HepG2 (cell line): ENCODE data around the gene C6orf136. TPM values are rescaled to one million over a fixed set of nuclear protein-coding genes. Genes with fewer than 3 reads are reported as not detected.

Source experiments
- ATAD3A ChIP-seq: sonication (generic); formaldehyde crosslinking; IDR thresholded peaks from 2 replicates; pipeline ENCODE4 v1.4.0; 2020; ENCODE audit warnings: missing genetic modification reagents
- GABPA ChIP-seq, 2 experiments: IDR thresholded peaks; 2 replicates each; pipeline ENCODE4 v1.6.1; 2011 to 2016; ENCODE audit warnings: low read depth in 2 of 2, low read length in 1 of 2, missing biosample characterization in 1 of 2, missing genetic modification characterization in 1 of 2
- HHEX ChIP-seq: IDR thresholded peaks from 2 replicates; pipeline ENCODE4 v1.6.1; 2016; ENCODE audit warnings: control low read depth
- JUNB ChIP-seq: sonication (generic); formaldehyde crosslinking; IDR thresholded peaks from 2 replicates; pipeline ENCODE4 v1.8.0; 2022; ENCODE audit warnings: missing genetic modification reagents, mild to moderate bottlenecking, borderline replicate concordance
- MATR3 ChIP-seq: sonication (generic); formaldehyde crosslinking; IDR thresholded peaks from 2 replicates; pipeline ENCODE4 v1.4.0; 2020; ENCODE audit warnings: missing genetic modification reagents
- NBN ChIP-seq: fragments of 450-650 bp; conservative IDR thresholded peaks from 2 replicates; pipeline ENCODE4 v1.6.1; 2017
- NCOR1 ChIP-seq: fragments of 200-600 bp; sonication (generic); IDR thresholded peaks from 2 replicates; pipeline ENCODE4 v1.7.0; 2017; ENCODE audit warnings: antibody characterized with exemption, low read length, borderline replicate concordance
- NFIB ChIP-seq: sonication (generic); formaldehyde crosslinking; IDR thresholded peaks from 2 replicates; pipeline ENCODE4 v1.9.0; 2021; ENCODE audit warnings: missing genetic modification reagents, mild to moderate bottlenecking, borderline replicate concordance
- NPAS2 ChIP-seq: sonication (generic); formaldehyde crosslinking; IDR thresholded peaks from 2 replicates; pipeline ENCODE4 v1.8.0; 2022; ENCODE audit warnings: mild to moderate bottlenecking, missing genetic modification reagents, borderline replicate concordance
- PCBP1 ChIP-seq: fragments of 200-400 bp; formaldehyde crosslinking; IDR thresholded peaks from 2 replicates; pipeline ENCODE4 v1.6.1; 2017; ENCODE audit warnings: mild to moderate bottlenecking, low read depth, low read length, borderline replicate concordance
- PPARG ChIP-seq: conservative IDR thresholded peaks from 2 replicates; pipeline ENCODE4 v1.6.1; 2016; ENCODE audit warnings: missing biosample characterization, missing genetic modification reagents
- RARA ChIP-seq: IDR thresholded peaks from 2 replicates; pipeline ENCODE4 v1.6.1; 2016; ENCODE audit warnings: missing genetic modification reagents, missing compliant biosample characterization
- SNAI1 ChIP-seq: sonication (generic); formaldehyde crosslinking; IDR thresholded peaks from 2 replicates; pipeline ENCODE4 v1.5.0; 2020; ENCODE audit warnings: mild to moderate bottlenecking, missing genetic modification reagents, borderline replicate concordance
- SOX13 ChIP-seq, 3 experiments: fragments of 450-650 bp in 1 of 3; sonication (generic) in 1 of 3; formaldehyde crosslinking in 1 of 3; IDR thresholded peaks in 2 of 3; conservative IDR thresholded peaks in 1 of 3; 2 replicates each; pipeline versions ENCODE4 v1.5.0 to v1.6.1; 2016 to 2020; ENCODE audit warnings: antibody characterized with exemption in 1 of 3, mild to moderate bottlenecking in 1 of 3, missing compliant biosample characterization in 1 of 3, missing genetic modification reagents in 1 of 3, moderate library complexity in 1 of 3
- SYNCRIP ChIP-seq: fragments of 200-400 bp; formaldehyde crosslinking; IDR thresholded peaks from 2 replicates; pipeline ENCODE4 v1.6.1; 2018; ENCODE audit warnings: mild to moderate bottlenecking, low read depth, low read length; ENCODE audit not compliant: insufficient read depth
- TCF7L2 ChIP-seq: IDR thresholded peaks from 2 replicates; pipeline ENCODE4 v1.6.1; 2011; ENCODE audit warnings: mild to moderate bottlenecking, low read depth, low read length, moderate library complexity
- YEATS4 ChIP-seq: sonication (generic); formaldehyde crosslinking; IDR thresholded peaks from 2 replicates; pipeline ENCODE4 v1.4.0; 2020; ENCODE audit warnings: missing genetic modification reagents, borderline replicate concordance
- ZBTB42 ChIP-seq: sonication (generic); formaldehyde crosslinking; IDR thresholded peaks from 2 replicates; pipeline ENCODE4 v1.5.0; 2020; ENCODE audit warnings: mild to moderate bottlenecking, missing genetic modification reagents
- ZFP36L2 ChIP-seq: sonication (generic); formaldehyde crosslinking; IDR thresholded peaks from 2 replicates; pipeline ENCODE4 v1.4.0; 2020; ENCODE audit warnings: missing genetic modification reagents
- ZFP41 ChIP-seq: sonication (generic); formaldehyde crosslinking; IDR thresholded peaks from 2 replicates; pipeline ENCODE4 v1.4.0; 2020; ENCODE audit warnings: mild to moderate bottlenecking, missing genetic modification reagents, borderline replicate concordance
- ZFP62 ChIP-seq: sonication (generic); formaldehyde crosslinking; IDR thresholded peaks from 2 replicates; pipeline ENCODE4 v1.4.0; 2020; ENCODE audit warnings: missing genetic modification reagents
- ZNF138 ChIP-seq: sonication (generic); formaldehyde crosslinking; IDR thresholded peaks from 2 replicates; pipeline ENCODE4 v1.5.0; 2020; ENCODE audit warnings: mild to moderate bottlenecking, low read depth, missing genetic modification reagents
- ZNF253 ChIP-seq: sonication (generic); formaldehyde crosslinking; IDR thresholded peaks from 2 replicates; pipeline ENCODE4 v1.8.0; 2022; ENCODE audit warnings: mild to moderate bottlenecking, missing genetic modification reagents, borderline replicate concordance
- ZNF260 ChIP-seq: sonication (generic); formaldehyde crosslinking; IDR thresholded peaks from 2 replicates; pipeline ENCODE4 v1.4.0; 2020; ENCODE audit warnings: missing genetic modification reagents, low read depth, mild to moderate bottlenecking, borderline replicate concordance
- ZNF430 ChIP-seq: sonication (generic); formaldehyde crosslinking; IDR thresholded peaks from 2 replicates; pipeline ENCODE4 v1.9.0; 2021; ENCODE audit warnings: mild to moderate bottlenecking, missing genetic modification reagents
- ZNF558 ChIP-seq: sonication (generic); formaldehyde crosslinking; IDR thresholded peaks from 2 replicates; pipeline ENCODE4 v1.9.0; 2022; ENCODE audit warnings: mild to moderate bottlenecking, missing genetic modification reagents, borderline replicate concordance
- ZNF652 ChIP-seq: IDR thresholded peaks from 2 replicates; pipeline ENCODE4 v1.6.1; 2016; ENCODE audit warnings: low read depth, borderline replicate concordance
- ZSCAN12 ChIP-seq: sonication (generic); formaldehyde crosslinking; IDR thresholded peaks from 2 replicates; pipeline ENCODE4 v1.9.0; 2021; ENCODE audit warnings: mild to moderate bottlenecking, missing genetic modification reagents
- ZSCAN21 ChIP-seq: sonication (generic); formaldehyde crosslinking; IDR thresholded peaks from 2 replicates; pipeline ENCODE4 v1.8.0; 2022; ENCODE audit warnings: mild to moderate bottlenecking, missing genetic modification reagents, moderate library complexity, borderline replicate concordance
- polyA plus RNA-seq, 8 experiments: library from polyadenylated mRNA; depleted of rRNA in 3 of 8; stranded (reverse) in 7 of 8; unstranded in 1 of 8; fragments of >200 nt; fragmentation: Illumina TruSeq in 4 of 8; extraction: Trizol in 4 of 8; gene quantifications; 2 replicates each; pipeline versions ENCODE4 v1.2.1 to v1.2.3, GENCODE V29; 2011 to 2016; ENCODE audit warnings: low read depth in 4 of 8, missing spikeins in 1 of 8, mixed read lengths in 1 of 8; ENCODE audit not compliant: insufficient read depth in 1 of 8
- total RNA-seq, 5 experiments: library from RNA; depleted of rRNA; stranded (reverse); fragments of >200 nt; fragmentation: Illumina TruSeq; extraction: Trizol; gene quantifications; 2 replicates each; pipeline ENCODE4 v1.2.3, GENCODE V29; 2016; ENCODE audit warnings: low read depth in 1 of 5
- TF ChIP-seq, protein P1 (sequence below): sonication (generic); formaldehyde crosslinking; IDR thresholded peaks from 2 replicates; pipeline ENCODE4 v1.4.0; 2020; ENCODE audit warnings: missing genetic modification reagents

C6orf136 gene
- total and polyA plus RNA-seq, 2 of the 13 experiments (the other 11 are each of a cell fraction or from before 2014, with no cell fraction given): 12.0 to 26.2 TPM

DNA sequence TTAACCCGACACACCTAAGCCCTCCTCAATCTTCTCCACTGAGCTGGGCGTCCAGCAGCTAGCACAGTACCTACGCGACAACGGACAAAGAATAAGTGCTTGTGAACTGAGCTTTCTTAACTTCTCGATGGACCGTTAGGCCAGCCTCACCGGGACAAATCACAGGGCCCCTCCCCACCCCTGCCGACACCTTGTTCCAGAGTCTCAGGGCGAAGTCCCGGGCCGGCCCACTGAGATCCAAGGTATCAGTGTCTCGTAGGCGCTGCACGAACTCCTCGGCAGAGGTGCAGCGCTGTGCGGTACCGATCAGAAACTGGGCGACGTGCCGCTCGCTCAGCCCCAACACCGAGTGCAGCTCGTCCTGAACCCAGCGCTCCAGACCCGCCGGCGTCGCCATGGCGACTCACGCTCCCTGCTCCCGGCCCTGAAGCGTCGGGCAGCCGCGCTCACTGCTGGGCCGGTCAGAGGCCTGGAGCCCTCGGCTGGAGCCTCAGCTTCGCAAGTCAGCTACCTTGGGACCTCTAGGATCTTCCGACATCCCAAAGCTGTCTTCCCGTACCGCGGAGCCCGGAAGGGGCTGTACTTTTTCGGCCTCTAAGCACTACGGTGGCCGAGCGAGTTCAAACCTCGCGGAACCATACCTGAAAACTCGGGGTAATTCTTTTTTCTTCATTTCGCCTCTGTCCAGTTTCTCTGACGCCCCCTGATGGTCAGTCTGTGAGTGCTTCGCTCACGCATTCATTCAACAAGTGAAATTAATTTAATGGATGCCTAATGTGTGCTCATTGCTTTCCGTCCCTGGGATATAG, 25.7 kb downstream of the C6orf136 start, which contains the start of gene DHX16 (continued):
- TF ChIP-seq ZFP36L2 (no peak), ZNF253 (no peak), YEATS4 (CRISPR knock-in tag) (peak; percentile 62), NCOR1 (peak; percentile 52; the same call in 1 of the 2 replicates), NFIB (CRISPR knock-in tag) (no peak; the same call in 1 of the 2 replicates), ZNF652 (CRISPR knock-in tag) (peak; percentile 11; the same call in 1 of the 2 replicates), ZNF260 (no peak), GABPA (IDR thresholded peaks at IDR 0.05; ENCODE audit: low read depth, low read length) (peak; percentile 65), GABPA (CRISPR knock-in tag; IDR thresholded peaks at IDR 0.05; ENCODE audit: low read depth) (peak; percentile 92), HHEX (CRISPR knock-in tag) (no peak), ZFP41 (no peak; the same call in 1 of the 2 replicates), ZSCAN21 (CRISPR knock-in tag) (no peak; the same call in 1 of the 2 replicates), ATAD3A (CRISPR knock-in tag) (no peak), NBN (no peak), ZFP62 (CRISPR knock-in tag) (no peak), ZSCAN12 (CRISPR knock-in tag) (no peak), SOX13 (IDR thresholded peaks at IDR 0.05) (no peak), SOX13 (CRISPR knock-in tag; conservative IDR thresholded peaks at IDR 0.05 in 1 of 2, IDR thresholded peaks at IDR 0.05 in 1 of 2) (peak in 1 of 2 experiments; percentile 44; a peak in 1 of 4 replicates), JUNB (no peak), ZNF558 (CRISPR knock-in tag) (peak; percentile 80; the same call in 1 of the 2 replicates), ZNF138 (peak; percentile 59; the same call in 1 of the 2 replicates), PCBP1 (no peak), SYNCRIP (no peak), ZNF430 (CRISPR knock-in tag) (no peak), ZBTB42 (CRISPR knock-in tag) (peak; percentile 80; the same call in 1 of the 2 replicates), RARA (peak; percentile 4; the same call in 1 of the 2 replicates), MATR3 (CRISPR knock-in tag) (peak; percentile 64; the same call in 1 of the 2 replicates), SNAI1 (CRISPR knock-in tag) (no peak), TCF7L2 (no peak), PPARG (CRISPR knock-in tag) (peak; percentile 60; the same call in 1 of the 2 replicates), NPAS2 (CRISPR knock-in tag) (no peak)
- TF ChIP-seq, protein P1, sequence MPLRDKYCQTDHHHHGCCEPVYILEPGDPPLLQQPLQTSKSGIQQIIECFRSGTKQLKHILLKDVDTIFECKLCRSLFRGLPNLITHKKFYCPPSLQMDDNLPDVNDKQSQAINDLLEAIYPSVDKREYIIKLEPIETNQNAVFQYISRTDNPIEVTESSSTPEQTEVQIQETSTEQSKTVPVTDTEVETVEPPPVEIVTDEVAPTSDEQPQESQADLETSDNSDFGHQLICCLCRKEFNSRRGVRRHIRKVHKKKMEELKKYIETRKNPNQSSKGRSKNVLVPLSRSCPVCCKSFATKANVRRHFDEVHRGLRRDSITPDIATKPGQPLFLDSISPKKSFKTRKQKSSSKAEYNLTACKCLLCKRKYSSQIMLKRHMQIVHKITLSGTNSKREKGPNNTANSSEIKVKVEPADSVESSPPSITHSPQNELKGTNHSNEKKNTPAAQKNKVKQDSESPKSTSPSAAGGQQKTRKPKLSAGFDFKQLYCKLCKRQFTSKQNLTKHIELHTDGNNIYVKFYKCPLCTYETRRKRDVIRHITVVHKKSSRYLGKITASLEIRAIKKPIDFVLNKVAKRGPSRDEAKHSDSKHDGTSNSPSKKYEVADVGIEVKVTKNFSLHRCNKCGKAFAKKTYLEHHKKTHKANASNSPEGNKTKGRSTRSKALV (CRISPR knock-in tag): peak; percentile 70; the same call in 1 of the 2 replicates
